Measurements from ENCODE around the gene CDHR3. TPM values are rescaled to one million over a fixed set of nuclear protein-coding genes. Genes with fewer than 3 reads are reported as not detected.
"Not testable (repeated sequence)": the region's sequence is repeated elsewhere in the genome, so short reads cannot be mapped to it uniquely, and the experiment has no call there.

CDHR3 gene
- total and polyA plus RNA-seq, 2 donors (not counting 3 experiments of a cell fraction or from before 2014, with no cell fraction given) = 0.46 to 2.3 TPM

DNA sequence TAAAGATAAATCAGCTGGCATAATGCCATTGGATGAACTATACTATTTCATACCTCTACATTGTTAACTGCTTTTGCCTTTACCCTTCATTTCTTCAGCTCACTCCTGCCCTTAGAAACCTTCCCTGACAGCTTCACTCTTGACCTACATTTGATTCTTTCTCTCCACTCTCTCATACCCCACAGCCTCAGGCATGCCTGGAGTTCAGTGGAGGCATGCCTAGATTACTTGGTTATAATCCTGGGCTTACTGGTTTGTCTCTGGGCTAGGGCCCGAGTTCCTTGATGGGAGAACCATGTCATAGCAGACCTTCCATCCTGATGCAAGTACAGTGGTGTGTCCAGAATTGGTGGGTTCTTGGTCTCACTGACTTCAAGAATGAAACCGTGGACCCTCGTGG lies 8.4 kb upstream of the CDHR3 start:
- no peak overlapping the region for H2AFZ ChIP-seq (ENCODE audit: low read depth, low read length)
- H3K36me3 ChIP-seq (ENCODE audit: control insufficient read depth in 2 of 2, extremely low read depth in 1 of 2, insufficient read depth in 2 of 2, low read length in 2 of 2) = no peaks in the 10 kb centered on the region
- no peaks in the 10 kb centered on the region for H3K27me3 ChIP-seq (ENCODE audit: control insufficient read depth in 2 of 2, insufficient read depth in 2 of 2, low read length in 2 of 2)
- FAIRE-seq = no peak
- dilution Hi-C loops (cut with MboI; ENCODE audit: extremely low pct_ligation_motif_present, low sequenced_read_pairs) = no loop called here
- BruUV-seq (replicated peaks) = no TSS peak
- no peak overlapping the region for H3K27ac ChIP-seq (ENCODE audit: insufficient read depth, low read depth, low read length)
- no peaks in the 10 kb centered on the region for H3K4me1 ChIP-seq (ENCODE audit: control insufficient read depth, extremely low read depth, insufficient read depth, low read length)
- no peaks in the 10 kb centered on the region for H3K79me2 ChIP-seq (ENCODE audit: control insufficient read depth, insufficient read depth, low read length)
- TF ChIP-seq FOS (IDR thresholded peaks at IDR 0.05; ENCODE audit: borderline replicate concordance, insufficient read depth, low read length) (no peak), EZH2 (IDR thresholded peaks at IDR 0.05; ENCODE audit: borderline replicate concordance, low read depth, low read length, severe bottlenecking) (no peak), CTCF (IDR thresholded peaks at IDR 0.05; ENCODE audit: extremely low read depth in 1 of 2, insufficient read depth in 1 of 2, low read depth in 1 of 2, low read length in 2 of 2) (no peak), GATA2 (IDR thresholded peaks at IDR 0.05; ENCODE audit: insufficient read depth, insufficient read length, low read depth, low read length) (no peak), POLR2AphosphoS5 (IDR thresholded peaks at IDR 0.05; ENCODE audit: insufficient read depth, low read depth, low read length) (no peak), MAX (IDR thresholded peaks at IDR 0.05; ENCODE audit: insufficient read depth, insufficient read length) (no peak), POLR2A (IDR thresholded peaks at IDR 0.05; ENCODE audit: low read depth, low read length) (no peak), JUN (IDR thresholded peaks at IDR 0.05; ENCODE audit: borderline replicate concordance, insufficient read depth, insufficient read length, low read depth) (no peak), MYC (IDR thresholded peaks at IDR 0.05; ENCODE audit: low read depth, low read length) (no peak)
- no peak overlapping the region for H3K4me3 ChIP-seq (replicated peaks in 1 of 3; ENCODE audit: insufficient read depth in 1 of 3, low read depth in 1 of 3, low read length in 3 of 3)
- H3K9me3 ChIP-seq (replicated peaks; ENCODE audit: control insufficient read depth, insufficient read depth, low read length) = no peaks in the 10 kb centered on the region
- ChIA-PET CTCF (no interaction called here), POLR2A (no interaction called here)
- intact Hi-C loops (cut with micrococcal nuclease) = no loop called here
- no peaks in the 10 kb centered on the region for H3K9me1 ChIP-seq (replicated peaks; ENCODE audit: control insufficient read depth, extremely low read depth, insufficient read depth, low read length)
- H4K20me1 ChIP-seq (replicated peaks; ENCODE audit: control insufficient read depth, extremely low read depth, insufficient read depth, low read length) = no peaks in the 10 kb centered on the region
- no peak overlapping the region for H3K9ac ChIP-seq (replicated peaks; ENCODE audit: extremely low read depth, insufficient read depth, low read length)
- no peak overlapping the region for H3K4me2 ChIP-seq (ENCODE audit: insufficient read depth, low read length)
- DNase-seq (ENCODE audit: low read depth, low spot score) = no peak

GRCh38 chr7:105955651-105956466 lies 7.2 kb upstream of the CDHR3 start:
- dilution Hi-C loops (cut with MboI; ENCODE audit: extremely low pct_ligation_motif_present, low sequenced_read_pairs); FAIRE-seq: not testable (repeated sequence)

More at GRCh38 chr7:105955651-105956466, 7.2 kb upstream of the CDHR3 start:
- POLR2A ChIA-PET; BruUV-seq (replicated peaks); H2AFZ ChIP-seq (ENCODE audit: low read depth, low read length); H3K27me3 ChIP-seq (ENCODE audit: control insufficient read depth in 2 of 2, insufficient read depth in 2 of 2, low read length in 2 of 2); H4K20me1 ChIP-seq (replicated peaks; ENCODE audit: control insufficient read depth, extremely low read depth, insufficient read depth, low read length); intact Hi-C loops (cut with micrococcal nuclease); H3K4me1 ChIP-seq (ENCODE audit: control insufficient read depth, extremely low read depth, insufficient read depth, low read length); H3K27ac ChIP-seq (ENCODE audit: insufficient read depth, low read depth, low read length); H3K9me3 ChIP-seq (replicated peaks; ENCODE audit: control insufficient read depth, insufficient read depth, low read length); H3K79me2 ChIP-seq (ENCODE audit: control insufficient read depth, insufficient read depth, low read length); H3K36me3 ChIP-seq (ENCODE audit: control insufficient read depth in 2 of 2, extremely low read depth in 1 of 2, insufficient read depth in 2 of 2, low read length in 2 of 2); H3K4me3 ChIP-seq (replicated peaks in 1 of 3; ENCODE audit: insufficient read depth in 1 of 3, low read depth in 1 of 3, low read length in 3 of 3); H3K4me2 ChIP-seq (ENCODE audit: insufficient read depth, low read length); DNase-seq (ENCODE audit: low read depth, low spot score); H3K9ac ChIP-seq (replicated peaks; ENCODE audit: extremely low read depth, insufficient read depth, low read length); H3K9me1 ChIP-seq (replicated peaks; ENCODE audit: control insufficient read depth, extremely low read depth, insufficient read depth, low read length): not testable (repeated sequence)
- CTCF ChIA-PET = interaction anchor here (1.0 kb wide), 1 partner anchor 22 kb away, joined by 3 read pairs; no protein-coding TSS in a partner anchor

Measured in endothelial cell of umbilical vein (primary cell).